NT2/D1 (cell line): Measurements from ENCODE around the gene VTCN1.

Experiments used
- DNase-seq: peaks from one replicate; pipeline ENCODE4 v3.0.0-alpha.2; 2011; ENCODE audit warnings: low read depth, low spot score
- H3K27me3 ChIP-seq: 2 replicates; pipeline ENCODE4 v1.6.0; 2011; ENCODE audit warnings: mild to moderate bottlenecking; ENCODE audit not compliant: insufficient read length, insufficient read depth
- H3K36me3 ChIP-seq: 2 replicates; pipeline ENCODE4 v1.6.1; 2011; ENCODE audit warnings: mild to moderate bottlenecking, low read length, mixed read lengths; ENCODE audit not compliant: insufficient read depth, insufficient read length
- H3K4me1 ChIP-seq: 2 replicates; pipeline ENCODE4 v1.5.1; 2011; ENCODE audit not compliant: insufficient read depth, insufficient read length
- H3K4me3 ChIP-seq: 2 replicates; pipeline ENCODE4 v1.5.1; 2011; ENCODE audit warnings: low read depth; ENCODE audit not compliant: insufficient read length
- H3K9ac ChIP-seq: 2 replicates; pipeline ENCODE4 v1.6.0; 2011; ENCODE audit warnings: low read depth; ENCODE audit not compliant: insufficient read length
- H3K9me3 ChIP-seq: 2 replicates; pipeline ENCODE4 v1.5.1; 2011; ENCODE audit warnings: mild to moderate bottlenecking, low read length; ENCODE audit not compliant: insufficient read depth
- SUZ12 ChIP-seq: IDR thresholded peaks from 2 replicates; pipeline ENCODE4 v1.6.1; 2011; ENCODE audit not compliant: insufficient read length, insufficient read depth; ENCODE audit errors: extremely low read depth
- YY1 ChIP-seq: IDR thresholded peaks from 2 replicates; pipeline ENCODE4 v1.6.1; 2011; ENCODE audit not compliant: insufficient read length, insufficient read depth
- ZNF274 ChIP-seq: IDR thresholded peaks from 2 replicates; pipeline ENCODE4 v1.6.1; 2011; ENCODE audit warnings: mild to moderate bottlenecking, low read depth, low read length

The VTCN1 gene

GRCh38 chr1:117188170-117188815 is 22.4 kb downstream of the VTCN1 start:
- H3K36me3 ChIP-seq = no peaks in the 10 kb centered on the region
- no peaks in the 10 kb centered on the region for H3K4me1 ChIP-seq
- H3K9me3 ChIP-seq = peaks cover 13% of the 10 kb centered on the region
- no peak overlapping the region for H3K9ac ChIP-seq
- no peaks in the 10 kb centered on the region for H3K27me3 ChIP-seq
- TF ChIP-seq ZNF274 (no peak), YY1 (no peak), SUZ12 (no peak)
- H3K4me3 ChIP-seq = no peak overlapping the region
- no peak for DNase-seq

DNA sequence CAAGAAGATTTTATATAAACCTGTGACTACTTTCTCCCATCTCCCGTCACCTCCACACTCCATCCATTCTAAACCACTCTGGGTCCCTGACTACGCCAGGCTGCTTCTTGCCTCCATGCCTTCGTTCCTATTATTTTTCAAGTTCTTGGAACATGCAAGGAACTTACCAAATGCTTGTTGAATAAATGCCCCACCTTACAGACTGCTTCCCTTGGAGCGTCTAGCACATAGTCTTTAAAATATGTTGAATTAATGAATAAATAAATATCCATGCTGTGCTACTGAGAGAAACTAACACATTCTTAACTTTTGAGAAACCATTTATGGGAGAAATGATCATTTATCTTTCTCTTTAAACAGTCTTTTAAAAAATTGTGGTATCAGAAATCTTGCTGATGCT is 27.6 kb downstream of the VTCN1 start:
- Histone ChIP-seq H3K36me3 (no peaks in the 10 kb centered on the region), H3K4me1 (peaks cover 3% of the 10 kb centered on the region), H3K9me3 (no peaks in the 10 kb centered on the region), H3K9ac (no peak overlapping the region), H3K27me3 (no peaks in the 10 kb centered on the region), H3K4me3 (no peak overlapping the region)
- no peak for DNase-seq
- TF ChIP-seq SUZ12 (no peak), YY1 (no peak), ZNF274 (no peak)

DNA sequence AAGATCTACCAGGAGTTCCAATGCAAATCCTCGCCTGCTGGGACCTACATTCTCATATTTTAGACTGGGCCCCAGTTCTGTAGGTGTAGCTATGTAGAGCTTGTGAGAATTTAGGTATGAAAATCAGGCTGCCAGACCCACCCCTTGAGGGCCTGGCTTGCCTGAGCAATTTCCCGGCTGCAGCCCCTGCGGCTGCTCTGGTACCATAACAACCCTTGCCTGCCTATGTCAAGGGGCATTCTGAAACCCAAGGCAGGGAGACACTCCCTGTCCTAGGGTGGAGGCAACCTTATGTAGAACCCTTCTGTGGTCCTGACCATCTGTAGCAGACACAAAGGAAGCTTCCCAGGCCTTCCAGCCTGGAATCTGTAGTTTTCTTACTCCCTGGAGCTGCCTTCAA is 28.4 kb downstream of the VTCN1 start:
- Histone ChIP-seq H3K27me3 (no peaks in the 10 kb centered on the region), H3K4me3 (no peak overlapping the region), H3K9ac (no peak overlapping the region), H3K4me1 (peaks cover 3% of the 10 kb centered on the region), H3K9me3 (no peaks in the 10 kb centered on the region), H3K36me3 (no peaks in the 10 kb centered on the region)
- TF ChIP-seq YY1 (no peak), ZNF274 (no peak), SUZ12 (no peak)
- DNase-seq = no peak

DNA sequence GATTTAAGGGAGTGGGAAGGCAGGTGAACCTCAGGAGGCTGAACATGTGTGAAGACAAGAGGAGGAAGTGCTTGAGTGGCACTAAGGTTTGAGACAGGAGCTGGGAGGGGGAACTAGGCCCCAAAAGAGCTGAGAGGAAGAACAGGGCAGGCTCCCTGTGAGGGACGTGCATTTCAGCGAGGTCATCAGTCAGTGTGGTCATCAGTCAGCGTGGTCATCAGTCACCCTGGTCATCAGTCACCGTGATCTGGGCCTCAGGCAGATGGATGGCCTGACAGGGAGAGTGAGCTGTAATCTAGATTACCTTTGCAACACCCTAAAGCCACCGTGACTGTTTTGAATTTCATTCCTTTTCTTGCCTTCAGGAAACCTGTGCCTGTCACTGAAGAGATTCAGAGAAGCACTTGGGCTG is 29.1 kb downstream of the VTCN1 start:
- no peaks in the 10 kb centered on the region for H3K36me3 ChIP-seq
- DNase-seq = no peak

DNA sequence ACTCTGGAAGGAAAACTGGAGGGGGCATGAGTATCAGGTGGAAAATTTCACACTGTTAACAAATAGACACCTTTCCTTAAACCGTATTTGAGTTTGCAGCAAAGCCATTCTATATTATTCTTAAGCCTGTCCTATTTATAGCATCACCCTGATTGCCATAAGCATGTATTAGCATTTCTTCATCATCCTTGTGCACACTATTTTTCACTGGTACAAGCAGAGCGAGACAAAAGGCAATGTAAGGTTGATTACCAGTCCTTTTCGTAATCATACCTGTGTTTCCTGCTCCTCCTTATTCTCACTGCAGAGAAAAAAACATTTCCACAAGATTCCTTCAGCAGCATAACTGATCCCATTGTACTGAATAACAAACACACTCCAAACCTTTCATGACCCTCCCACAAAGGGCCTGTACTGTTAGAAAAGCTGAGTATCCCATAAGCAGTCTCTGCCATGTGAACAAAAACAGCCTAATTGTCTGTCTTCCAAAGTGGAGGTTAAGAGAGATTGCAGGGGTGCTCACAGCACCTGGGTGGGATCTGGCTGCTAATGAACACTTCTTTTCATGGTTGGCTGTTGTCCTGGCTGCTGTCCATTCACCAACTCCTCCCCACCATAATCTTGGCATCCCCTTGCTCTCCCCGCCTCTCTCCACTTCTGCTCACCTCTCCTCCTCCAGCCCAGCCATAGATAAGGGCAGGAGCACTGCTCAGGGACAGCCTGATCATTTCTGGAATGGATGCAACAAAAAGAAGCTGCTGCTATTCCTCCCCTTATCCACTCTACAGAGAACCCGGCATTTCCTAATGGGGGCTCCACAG is 30.4 kb downstream of the VTCN1 start:
- no peaks in the 10 kb centered on the region for H3K36me3 ChIP-seq
- TF ChIP-seq ZNF274 (no peak), SUZ12 (no peak), YY1 (no peak)
- H3K4me3 ChIP-seq = no peak overlapping the region
- no peaks in the 10 kb centered on the region for H3K27me3 ChIP-seq
- DNase-seq = no peak
- peaks cover 3% of the 10 kb centered on the region for H3K4me1 ChIP-seq
- H3K9me3 ChIP-seq = no peaks in the 10 kb centered on the region
- H3K9ac ChIP-seq = no peak overlapping the region

More for the DNA sequence above, 29.1 kb downstream of the VTCN1 start:
- Histone ChIP-seq H3K27me3 (no peaks in the 10 kb centered on the region), H3K9me3 (no peaks in the 10 kb centered on the region), H3K4me1 (peaks cover 3% of the 10 kb centered on the region), H3K9ac (no peak overlapping the region), H3K4me3 (no peak overlapping the region)
- no peak for TF ChIP-seq ZNF274
- TF ChIP-seq SUZ12 = no peak
- TF ChIP-seq YY1 = no peak

DNA sequence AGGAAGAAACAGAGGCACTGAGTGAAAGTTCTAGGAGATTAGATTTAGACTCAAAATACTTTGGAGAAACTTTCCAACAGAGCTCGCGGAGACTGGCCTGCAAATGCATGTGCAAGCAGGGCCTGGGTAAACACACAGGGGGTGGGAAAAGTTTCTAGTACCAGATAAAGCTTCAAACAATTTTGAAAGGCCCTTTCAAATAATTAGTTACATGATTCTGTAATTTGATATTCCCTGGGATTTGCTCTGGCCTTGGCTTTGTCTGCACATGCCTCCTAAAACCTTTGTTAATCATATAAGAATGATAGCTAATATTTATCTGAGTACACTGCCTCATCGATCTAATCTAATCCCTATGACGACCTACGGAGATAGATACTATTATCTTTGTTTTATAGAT is 31.3 kb downstream of the VTCN1 start:
- Histone ChIP-seq H3K9ac (no peak overlapping the region), H3K36me3 (no peaks in the 10 kb centered on the region), H3K9me3 (no peaks in the 10 kb centered on the region), H3K4me1 (peaks cover 5% of the 10 kb centered on the region), H3K27me3 (no peaks in the 10 kb centered on the region), H3K4me3 (no peak overlapping the region)
- TF ChIP-seq YY1 = no peak
- DNase-seq = no peak

GRCh38 chr1:117178756-117179155 is 32.0 kb downstream of the VTCN1 start:
- no peaks in the 10 kb centered on the region for H3K36me3 ChIP-seq
- no peak overlapping the region for H3K4me3 ChIP-seq
- DNase-seq = no peak
- TF ChIP-seq ZNF274 (no peak), SUZ12 (no peak), YY1 (no peak)
- H3K9ac ChIP-seq = no peak overlapping the region
- no peaks in the 10 kb centered on the region for H3K9me3 ChIP-seq
- H3K4me1 ChIP-seq = peaks cover 5% of the 10 kb centered on the region
- no peaks in the 10 kb centered on the region for H3K27me3 ChIP-seq
